Astrocyte of the cerebellum (primary cell): ENCODE measurements around the gene KCNIP3.
A peak's percentile ranks its signal among the peaks of the same experiment; 100 is the strongest.

Experiments used
- DNase-seq: peaks from one replicate; pipeline ENCODE4 v3.0.0-alpha.2; 2011; ENCODE audit warnings: low read depth
- H3K4me3 ChIP-seq: 2 replicates; pipeline ENCODE4 v1.5.1; 2011; ENCODE audit warnings: mild to moderate bottlenecking, low read depth, low read length, moderate library complexity
- in situ Hi-C: cut with HindIII; loops from 2 replicates; pipeline ENCODE4 v1.10.0; 2017; ENCODE audit warnings: low sequenced_read_pairs
- TF ChIP-seq, protein P1 (sequence below): IDR thresholded peaks from 2 replicates; pipeline ENCODE4 v1.5.1; 2012; ENCODE audit warnings: low read length, low read depth, moderate library complexity, mild to moderate bottlenecking; ENCODE audit errors: missing control alignments

Gene KCNIP3

DNA sequence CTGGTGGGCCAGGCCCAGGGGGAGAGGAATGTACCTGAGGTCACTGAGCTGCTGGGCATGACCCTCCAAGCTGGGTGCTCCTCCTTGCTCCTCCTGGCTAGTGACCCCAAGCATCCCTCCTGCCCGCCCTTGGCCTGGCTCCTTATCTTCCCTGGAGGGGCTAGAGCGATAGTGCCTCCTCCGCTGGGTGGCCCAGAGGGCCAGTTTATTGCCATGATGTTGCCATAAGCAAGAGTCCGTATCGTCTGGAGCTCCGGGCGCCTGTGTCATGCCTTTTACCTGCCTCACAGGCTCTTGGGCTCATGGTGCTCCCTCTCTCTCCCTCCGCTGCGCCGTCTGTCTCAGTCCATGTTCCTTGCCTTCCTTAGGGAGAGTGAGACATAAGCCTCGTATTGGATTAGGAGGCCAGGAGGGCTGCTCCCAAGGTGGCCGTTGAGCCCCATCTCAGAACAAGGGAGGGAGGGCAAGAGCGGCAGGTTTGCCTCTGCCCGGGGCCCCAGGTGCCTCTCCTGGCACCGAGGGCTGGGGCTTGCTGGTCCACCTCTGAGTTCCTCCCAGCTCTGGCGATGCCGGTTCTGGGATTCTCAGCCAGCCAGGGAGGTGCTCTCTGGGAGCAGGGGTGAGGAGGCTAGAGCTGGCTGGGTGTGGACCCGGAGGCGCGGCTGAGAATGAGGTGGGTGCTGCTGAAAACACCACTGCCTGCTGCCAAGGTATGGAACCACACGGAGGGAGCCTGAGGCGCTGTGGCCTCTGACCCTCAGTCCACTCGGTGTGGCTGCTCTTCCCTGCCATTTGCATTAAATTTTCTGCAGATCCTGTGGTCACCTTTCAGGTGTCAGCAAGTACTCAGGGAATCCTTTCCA lies 22.6 kb downstream of the KCNIP3 start:
- H3K4me3 ChIP-seq, result no peak overlapping the region
- in situ Hi-C loops, result no loop called here
- TF ChIP-seq, protein P1, sequence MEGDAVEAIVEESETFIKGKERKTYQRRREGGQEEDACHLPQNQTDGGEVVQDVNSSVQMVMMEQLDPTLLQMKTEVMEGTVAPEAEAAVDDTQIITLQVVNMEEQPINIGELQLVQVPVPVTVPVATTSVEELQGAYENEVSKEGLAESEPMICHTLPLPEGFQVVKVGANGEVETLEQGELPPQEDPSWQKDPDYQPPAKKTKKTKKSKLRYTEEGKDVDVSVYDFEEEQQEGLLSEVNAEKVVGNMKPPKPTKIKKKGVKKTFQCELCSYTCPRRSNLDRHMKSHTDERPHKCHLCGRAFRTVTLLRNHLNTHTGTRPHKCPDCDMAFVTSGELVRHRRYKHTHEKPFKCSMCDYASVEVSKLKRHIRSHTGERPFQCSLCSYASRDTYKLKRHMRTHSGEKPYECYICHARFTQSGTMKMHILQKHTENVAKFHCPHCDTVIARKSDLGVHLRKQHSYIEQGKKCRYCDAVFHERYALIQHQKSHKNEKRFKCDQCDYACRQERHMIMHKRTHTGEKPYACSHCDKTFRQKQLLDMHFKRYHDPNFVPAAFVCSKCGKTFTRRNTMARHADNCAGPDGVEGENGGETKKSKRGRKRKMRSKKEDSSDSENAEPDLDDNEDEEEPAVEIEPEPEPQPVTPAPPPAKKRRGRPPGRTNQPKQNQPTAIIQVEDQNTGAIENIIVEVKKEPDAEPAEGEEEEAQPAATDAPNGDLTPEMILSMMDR, result no peak
- no peak for DNase-seq

DNA sequence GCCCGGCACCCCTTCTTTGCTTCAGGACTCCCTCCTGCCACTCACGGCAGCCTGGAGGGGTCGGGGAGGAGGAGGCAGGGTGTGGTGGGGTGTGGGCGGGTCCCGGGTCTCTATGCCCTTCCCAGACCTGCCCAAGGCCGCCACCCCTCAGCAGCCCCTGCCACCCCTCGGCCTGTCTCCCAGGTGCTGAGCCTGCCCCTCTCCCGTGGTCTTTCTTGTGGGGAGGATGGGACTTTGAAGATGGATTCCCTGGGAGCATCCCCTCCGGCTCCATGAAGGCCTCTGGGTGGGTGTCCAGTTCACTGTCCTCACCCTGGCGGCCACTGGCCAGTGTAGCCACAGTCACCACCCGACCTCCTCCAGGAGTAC lies 23.2 kb downstream of the KCNIP3 start:
- no peak for DNase-seq
- in situ Hi-C loops, result no loop called here
- TF ChIP-seq, protein P1, result no peak
- no peak overlapping the region for H3K4me3 ChIP-seq

DNA sequence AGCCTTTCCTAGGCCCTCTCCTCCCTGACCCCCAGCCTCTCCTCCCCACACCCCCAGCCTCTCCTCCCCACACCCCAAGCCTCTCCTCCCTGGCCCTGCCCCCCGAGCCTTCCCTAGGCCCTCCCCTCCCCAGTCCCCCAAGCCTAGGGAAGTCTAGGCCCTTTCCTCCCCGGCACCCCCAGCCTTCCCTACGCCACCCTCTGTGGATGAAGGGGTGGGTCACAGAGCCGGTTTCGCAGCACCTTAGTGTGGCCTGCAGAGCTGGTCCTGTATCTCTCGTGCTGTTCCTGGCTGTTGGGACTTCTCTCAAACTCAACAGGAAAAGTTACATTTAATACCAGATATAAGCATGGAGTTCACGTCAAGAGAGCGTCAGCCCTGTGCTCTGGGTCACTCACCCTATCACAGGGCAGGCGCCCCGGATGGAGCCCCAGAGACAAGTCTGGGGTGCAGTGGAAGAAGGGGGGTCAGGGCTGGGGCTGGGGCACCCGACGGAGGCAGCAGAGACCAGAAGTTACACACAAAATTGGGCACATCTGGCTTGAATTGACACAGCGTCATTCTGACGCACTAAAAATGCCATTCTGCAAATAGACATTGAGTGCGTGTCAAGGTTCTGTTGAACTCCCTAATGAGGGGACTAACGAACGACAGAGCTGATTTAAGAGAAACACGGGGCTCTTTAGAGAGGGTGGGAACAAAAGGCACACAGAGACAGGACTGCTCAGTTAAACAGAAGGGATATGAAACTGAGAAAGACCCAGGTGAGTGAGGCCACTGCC lies 24.0 kb downstream of the KCNIP3 start:
- no peak overlapping the region for H3K4me3 ChIP-seq
- TF ChIP-seq, protein P1, result no peak
- no peak for DNase-seq
- in situ Hi-C loops, result no loop called here

DNA sequence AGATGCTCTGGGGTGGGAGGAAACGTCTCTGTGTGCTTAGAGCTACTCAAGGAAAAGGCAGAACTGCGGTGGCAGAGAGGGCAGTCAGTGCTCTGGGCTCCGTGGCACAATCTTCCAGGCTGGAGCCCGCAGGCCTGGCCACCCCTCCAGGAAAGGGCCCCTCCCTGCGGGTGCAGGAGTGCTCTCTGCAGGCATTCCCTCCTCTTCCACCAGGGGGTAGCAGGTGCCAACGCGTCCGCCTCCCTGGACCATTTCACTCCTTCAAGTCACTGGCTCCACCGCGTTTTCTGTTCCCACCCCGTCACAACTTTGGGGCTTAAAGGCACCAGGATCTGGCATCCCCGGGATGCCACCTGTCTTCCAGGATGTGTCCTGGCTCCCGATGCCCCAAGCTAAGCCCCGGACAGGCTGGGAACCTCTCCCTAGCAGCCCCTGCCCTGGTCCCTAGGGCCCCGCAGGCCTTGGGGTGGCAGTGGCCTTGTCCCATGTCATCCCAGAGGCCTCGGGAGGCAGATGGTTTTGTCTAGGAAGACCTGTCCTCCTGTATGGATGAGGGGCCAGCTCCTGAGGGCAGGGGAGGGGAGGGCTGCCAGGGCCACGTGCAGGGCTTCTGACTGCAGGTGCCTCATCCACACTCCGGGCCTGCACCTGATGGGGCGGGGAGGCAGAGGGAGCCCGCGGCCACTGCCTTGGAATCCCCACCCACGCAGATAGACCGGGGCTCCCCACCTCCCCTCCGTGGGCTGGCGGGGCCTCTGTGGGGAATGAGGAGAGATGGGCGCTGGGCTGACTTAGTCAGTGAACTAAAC lies 26.4 kb downstream of the KCNIP3 start:
- H3K4me3 ChIP-seq, result no peak overlapping the region
- DNase-seq, result no peak
- in situ Hi-C loops, result no loop called here
- TF ChIP-seq, protein P1, result peak; percentile 60

DNA sequence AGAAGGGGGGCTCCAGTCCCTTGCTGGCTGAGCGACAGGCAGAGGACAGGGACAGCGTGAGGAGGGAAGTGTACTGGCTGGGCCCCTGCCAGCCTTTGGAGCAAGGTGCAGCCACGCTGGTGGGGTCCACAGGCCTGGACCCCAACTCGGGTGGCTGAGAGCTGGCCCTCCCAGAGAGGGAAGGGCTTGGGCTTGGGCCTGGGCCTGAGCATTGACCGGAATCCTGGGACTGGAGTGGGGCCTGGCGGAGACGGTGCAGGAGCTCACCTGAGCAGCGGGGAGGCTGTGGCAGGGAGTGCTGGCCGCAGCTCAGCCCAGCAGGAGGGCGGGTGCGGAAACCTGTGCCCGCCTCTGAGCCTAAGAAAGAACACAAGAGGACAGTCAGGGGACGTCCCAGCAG lies 27.9 kb downstream of the KCNIP3 start:
- TF ChIP-seq, protein P1, result no peak
- no peak overlapping the region for H3K4me3 ChIP-seq
- no peak for DNase-seq
- in situ Hi-C loops, result no loop called here

DNA sequence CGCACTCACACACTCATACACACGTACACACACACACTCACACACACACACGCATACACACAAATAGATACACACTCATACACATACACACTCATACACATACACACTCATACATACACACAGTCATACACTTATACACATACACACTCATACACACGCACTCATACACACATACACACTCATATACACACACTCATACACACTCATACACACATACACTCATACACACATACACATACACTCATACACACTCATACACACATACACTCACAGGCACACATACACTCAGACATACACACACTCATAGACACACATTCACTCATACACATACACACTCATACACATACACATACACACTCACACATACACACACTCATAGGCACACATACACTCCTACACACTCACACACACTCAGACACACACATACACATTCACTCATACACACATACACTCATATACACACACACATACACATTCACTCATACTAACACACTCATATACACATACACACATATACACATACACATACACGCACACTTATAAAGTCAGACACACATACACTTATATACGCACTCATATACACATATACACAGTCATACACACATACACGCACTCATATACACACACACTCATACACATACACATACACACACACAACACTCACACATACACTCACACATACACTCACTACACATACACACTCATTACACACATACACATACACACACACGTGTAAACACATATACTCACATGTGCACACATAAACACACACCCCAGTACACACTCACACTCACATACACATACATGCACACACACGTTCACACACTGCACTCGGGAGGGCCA lies 28.7 kb downstream of the KCNIP3 start:
- no peak overlapping the region for H3K4me3 ChIP-seq
- in situ Hi-C loops, result no loop called here
- no peak for DNase-seq
- TF ChIP-seq, protein P1, result no peak
